ENCODE results near the gene LHPP. TPM values are rescaled to one million over a fixed set of nuclear protein-coding genes. Genes with fewer than 3 reads are reported as not detected.

LHPP gene, protein sequence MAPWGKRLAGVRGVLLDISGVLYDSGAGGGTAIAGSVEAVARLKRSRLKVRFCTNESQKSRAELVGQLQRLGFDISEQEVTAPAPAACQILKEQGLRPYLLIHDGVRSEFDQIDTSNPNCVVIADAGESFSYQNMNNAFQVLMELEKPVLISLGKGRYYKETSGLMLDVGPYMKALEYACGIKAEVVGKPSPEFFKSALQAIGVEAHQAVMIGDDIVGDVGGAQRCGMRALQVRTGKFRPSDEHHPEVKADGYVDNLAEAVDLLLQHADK
- 16.2 TPM for total RNA-seq
- long read RNA-seq, transcript LHPP-202 (7 exons, 1,622 nt) = major isoform, 10 of 19 reads
- long read RNA-seq, partial matches to known transcripts = 0 of 19 reads
- long read RNA-seq, other reads (novel, unspliced or antisense) = 7 of 19 reads

DNA sequence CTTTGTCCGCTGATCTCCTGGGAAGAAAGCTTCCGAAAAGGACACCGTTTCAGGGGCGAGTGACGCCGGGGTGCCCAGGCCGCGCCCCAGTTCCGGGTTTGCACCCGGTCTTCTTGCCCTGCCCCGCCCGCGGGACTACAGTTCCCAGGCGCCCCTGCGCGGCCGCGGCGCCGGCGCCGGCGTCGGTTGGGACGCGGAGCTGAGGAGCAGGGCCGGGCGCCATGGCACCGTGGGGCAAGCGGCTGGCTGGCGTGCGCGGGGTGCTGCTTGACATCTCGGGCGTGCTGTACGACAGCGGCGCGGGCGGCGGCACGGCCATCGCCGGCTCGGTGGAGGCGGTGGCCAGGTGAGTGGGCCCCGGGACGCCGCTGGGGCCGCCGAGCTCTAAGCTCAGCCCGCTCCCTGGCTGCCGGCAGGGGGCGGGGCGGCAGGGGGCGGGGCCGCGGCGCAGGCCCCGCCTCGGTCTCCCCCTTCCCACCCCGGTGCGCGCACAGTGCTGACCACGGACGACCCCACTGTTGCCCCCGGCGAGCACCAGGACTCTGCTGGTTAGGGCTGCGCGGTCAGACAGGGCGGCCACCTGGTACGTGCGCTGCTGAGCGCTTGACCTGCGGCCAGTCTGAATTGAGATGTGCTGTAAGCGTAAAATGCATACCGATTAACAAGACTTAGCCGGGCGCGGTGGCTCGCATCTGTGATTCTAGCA is at the start of gene LHPP:
TSS of gene LHPP (plus strand) at position 182 of the 706 bp plus-strand sequence. CDS start at position 222, 40 bp downstream.
- intact Hi-C loops (cut with DNase I) = no loop called here
- peak; percentile 99 for ATAC-seq
- peak within 1 kb of the TSS; percentile 75 for H3K4me3 ChIP-seq

GRCh38 chr10:124414076-124414475 is 47.5 kb upstream of the LHPP start:
- no peak for DNase-seq
- ATAC-seq = no peak
- Histone ChIP-seq H3K4me3 (no peak overlapping the region), H3K36me3 (peaks cover 12% of the 10 kb centered on the region), H3K4me1 (peaks cover 26% of the 10 kb centered on the region), H3K9me3 (no peaks in the 10 kb centered on the region), H3K27ac (no peak overlapping the region), H3K27me3 (no peaks in the 10 kb centered on the region)
- TF ChIP-seq, protein P1, sequence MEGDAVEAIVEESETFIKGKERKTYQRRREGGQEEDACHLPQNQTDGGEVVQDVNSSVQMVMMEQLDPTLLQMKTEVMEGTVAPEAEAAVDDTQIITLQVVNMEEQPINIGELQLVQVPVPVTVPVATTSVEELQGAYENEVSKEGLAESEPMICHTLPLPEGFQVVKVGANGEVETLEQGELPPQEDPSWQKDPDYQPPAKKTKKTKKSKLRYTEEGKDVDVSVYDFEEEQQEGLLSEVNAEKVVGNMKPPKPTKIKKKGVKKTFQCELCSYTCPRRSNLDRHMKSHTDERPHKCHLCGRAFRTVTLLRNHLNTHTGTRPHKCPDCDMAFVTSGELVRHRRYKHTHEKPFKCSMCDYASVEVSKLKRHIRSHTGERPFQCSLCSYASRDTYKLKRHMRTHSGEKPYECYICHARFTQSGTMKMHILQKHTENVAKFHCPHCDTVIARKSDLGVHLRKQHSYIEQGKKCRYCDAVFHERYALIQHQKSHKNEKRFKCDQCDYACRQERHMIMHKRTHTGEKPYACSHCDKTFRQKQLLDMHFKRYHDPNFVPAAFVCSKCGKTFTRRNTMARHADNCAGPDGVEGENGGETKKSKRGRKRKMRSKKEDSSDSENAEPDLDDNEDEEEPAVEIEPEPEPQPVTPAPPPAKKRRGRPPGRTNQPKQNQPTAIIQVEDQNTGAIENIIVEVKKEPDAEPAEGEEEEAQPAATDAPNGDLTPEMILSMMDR (IDR thresholded peaks at IDR 0.05) = no peak
- intact Hi-C loops (cut with DNase I) = no loop called here

More for the DNA sequence above, at the start of gene LHPP:
- TF ChIP-seq, protein P1 (IDR thresholded peaks at IDR 0.05) = peak; percentile 34
- H3K27ac ChIP-seq = peak within 1 kb of the TSS; percentile 87
- peaks cover 8% of the 10 kb centered on the region for H3K4me1 ChIP-seq
- H3K9me3 ChIP-seq = no peaks in the 10 kb centered on the region
- H3K36me3 ChIP-seq = no peaks in the 10 kb centered on the region
- no peaks in the 10 kb centered on the region for H3K27me3 ChIP-seq
- peak; percentile 94 for DNase-seq

DNA sequence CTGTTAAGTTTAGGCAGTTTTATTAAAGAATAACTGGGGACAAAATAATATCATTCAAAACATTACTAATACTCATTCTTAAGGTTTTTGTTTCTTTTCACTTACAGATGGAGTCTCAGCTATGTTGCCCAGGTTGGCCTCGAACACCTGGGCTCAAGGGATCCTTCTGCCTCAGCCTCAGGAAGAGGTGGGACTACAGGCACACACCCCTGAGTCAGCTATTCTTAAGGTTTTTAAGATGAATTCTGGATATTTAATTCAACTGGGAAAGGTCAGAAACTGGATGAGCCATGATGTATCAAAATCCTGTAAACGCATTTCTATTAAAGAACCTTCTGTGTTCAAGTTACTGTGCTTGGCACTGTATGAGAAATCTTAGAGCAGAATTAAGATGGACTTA is 46.4 kb upstream of the LHPP start:
- TF ChIP-seq, protein P1 (IDR thresholded peaks at IDR 0.05) = no peak
- no peaks in the 10 kb centered on the region for H3K27me3 ChIP-seq
- H3K36me3 ChIP-seq = peaks cover 11% of the 10 kb centered on the region
- intact Hi-C loops (cut with DNase I) = no loop called here
- H3K27ac ChIP-seq = no peak overlapping the region
- H3K4me3 ChIP-seq = no peak overlapping the region
- no peak for ATAC-seq
- no peaks in the 10 kb centered on the region for H3K9me3 ChIP-seq
- no peak for DNase-seq
- peaks cover 26% of the 10 kb centered on the region for H3K4me1 ChIP-seq

- H3K4me1 ChIP-seq = peaks cover 26% of the 10 kb centered on the region
- H3K27ac ChIP-seq = no peak overlapping the region
- H3K27me3 ChIP-seq = no peaks in the 10 kb centered on the region
- DNase-seq (no peak), ATAC-seq (no peak)
- no peaks in the 10 kb centered on the region for H3K36me3 ChIP-seq
- TF ChIP-seq, protein P1 (IDR thresholded peaks at IDR 0.05) = no peak
- H3K4me3 ChIP-seq = no peak overlapping the region
- H3K9me3 ChIP-seq = no peaks in the 10 kb centered on the region
- intact Hi-C loops (cut with DNase I) = no loop called here
Observed at GRCh38 chr10:124416733-124417132, 44.9 kb upstream of the LHPP start.

DNA sequence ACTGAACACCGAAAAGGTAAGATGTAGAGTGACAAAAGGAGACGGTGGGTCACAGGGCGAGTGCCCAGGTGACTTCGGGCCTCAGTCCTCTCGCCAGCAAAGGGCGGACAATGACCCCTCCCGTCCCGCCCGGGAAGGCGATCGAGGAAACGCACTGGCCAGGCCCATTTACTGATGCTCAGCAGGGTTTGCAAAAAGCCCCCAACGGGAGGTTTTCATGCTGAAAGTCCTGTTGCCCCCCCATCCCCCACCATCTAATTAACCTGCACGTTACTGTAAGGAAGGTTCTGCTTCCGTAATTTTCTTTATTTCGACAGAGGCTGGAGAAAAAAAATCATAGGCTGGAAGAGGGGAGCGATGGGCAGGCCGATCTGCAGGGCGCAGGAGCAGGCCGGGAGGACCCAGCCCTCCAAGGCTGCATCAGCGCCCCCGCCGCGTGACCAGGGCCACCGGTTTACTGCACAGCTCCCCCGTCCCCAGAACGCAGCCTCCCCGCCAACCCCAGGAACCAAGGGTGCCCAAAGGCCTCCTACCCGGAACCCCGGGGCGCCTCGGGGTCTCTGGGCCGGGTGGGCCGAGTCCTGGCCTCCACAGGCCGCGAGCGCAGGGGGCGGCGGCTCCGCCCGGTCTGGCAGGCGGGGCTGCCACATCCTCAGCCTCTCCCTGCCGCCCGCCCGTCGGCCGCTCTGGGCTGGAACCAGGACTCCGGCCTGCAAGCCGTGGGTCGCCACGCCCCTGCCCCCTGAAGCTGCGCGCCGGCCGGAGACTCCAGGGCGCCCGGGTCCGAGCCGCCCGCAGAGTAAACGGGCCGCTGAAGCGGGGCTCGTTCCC is 43.5 kb upstream of the LHPP start:
- Histone ChIP-seq H3K27ac (peak overlapping the region; percentile 91), H3K9me3 (no peaks in the 10 kb centered on the region), H3K36me3 (no peaks in the 10 kb centered on the region), H3K27me3 (no peaks in the 10 kb centered on the region), H3K4me1 (peaks cover 26% of the 10 kb centered on the region), H3K4me3 (peak overlapping the region; percentile 88)
- DNase-seq (peak; percentile 84), ATAC-seq (peak; percentile 62)
- TF ChIP-seq, protein P1 (IDR thresholded peaks at IDR 0.05) = no peak
- intact Hi-C loops (cut with DNase I) = no loop called here

Measured in upper lobe of right lung (tissue), 1 donor.